PC-3 (cell line): ENCODE data around the gene WWC1. TPM values are rescaled to one million over a fixed set of nuclear protein-coding genes. Genes with fewer than 3 reads are reported as not detected.

Experiments used
- ATAC-seq: fragments of 200-7000 bp; cut with Tn5 transposase; 2 replicates; pipeline ENCODE4 v1.9.1; 2020; ENCODE audit warnings: mild to moderate bottlenecking, moderate library complexity
- BruUV-seq: library from RNA; stranded (reverse); fragments of 400-500 nt; replicated peaks from 2 replicates; lab custom pipeline; 2021; lab: Mats Ljungman, UMichigan
- CTCF ChIA-PET: fragments of 300-600 bp; sonication (Branson Sonifier 250); formaldehyde crosslinking; loops from one replicate; lab custom pipeline; 2022; ENCODE audit warnings: antibody characterized with exemption; lab: Charles Lee
- POLR2A ChIA-PET: fragments of 300-600 bp; sonication (Branson Sonifier 250); formaldehyde crosslinking; loops from one replicate; lab custom pipeline; 2022; ENCODE audit warnings: antibody characterized with exemption; ENCODE audit not compliant: unreplicated experiment; lab: Charles Lee
- DNase-seq: peaks from one replicate; pipeline ENCODE4 v3.0.0-alpha.2; 2015
- H2AFZ ChIP-seq: fragments of 300-600 bp; sonication (generic); 2 replicates; pipeline ENCODE4 v1.6.0; 2016; ENCODE audit warnings: antibody characterized with exemption, low read length
- H3F3A ChIP-seq: fragments of 300-600 bp; sonication (generic); one replicate; pipeline ENCODE4 v1.6.0; 2017; ENCODE audit warnings: antibody characterized with exemption, low read length, control low read depth, mild to moderate bottlenecking; ENCODE audit not compliant: unreplicated experiment
- H3K27ac ChIP-seq: fragments of 300-600 bp; sonication (generic); 2 replicates; pipeline ENCODE4 v1.5.1; 2016; ENCODE audit warnings: mild to moderate bottlenecking, low read length
- H3K27me3 ChIP-seq: fragments of 300-600 bp; sonication (generic); 2 replicates; pipeline ENCODE4 v1.6.1; 2016; ENCODE audit warnings: low read length, mixed read lengths
- H3K36me3 ChIP-seq: fragments of 300-600 bp; sonication (generic); 2 replicates; pipeline ENCODE4 v1.6.1; 2016; ENCODE audit warnings: low read depth, mixed run types, low read length, mixed read lengths
- H3K4me1 ChIP-seq: fragments of 300-600 bp; sonication (generic); 2 replicates; pipeline ENCODE4 v1.5.1; 2016; ENCODE audit warnings: low read length; ENCODE audit not compliant: insufficient read depth
- H3K4me2 ChIP-seq: fragments of 300-600 bp; sonication (generic); 2 replicates; pipeline ENCODE4 v1.6.0; 2016; ENCODE audit warnings: low read length
- H3K4me3 ChIP-seq: fragments of 300-600 bp; sonication (generic); 2 replicates; pipeline ENCODE4 v1.5.1; 2016; ENCODE audit warnings: mild to moderate bottlenecking, low read length, mixed read lengths
- H3K79me2 ChIP-seq: fragments of 300-600 bp; sonication (generic); 2 replicates; pipeline ENCODE4 v1.6.1; 2017; ENCODE audit warnings: low read length, mixed read lengths
- H3K9ac ChIP-seq: fragments of 300-600 bp; sonication (generic); 2 replicates; pipeline ENCODE4 v1.6.0; 2016; ENCODE audit warnings: mild to moderate bottlenecking, low read length
- H3K9me2 ChIP-seq: fragments of 300-600 bp; sonication (generic); replicated peaks from 2 replicates; pipeline ENCODE4 v1.6.1; 2016; ENCODE audit warnings: mixed run types, low read length, mixed read lengths
- H3K9me3 ChIP-seq: fragments of 300-600 bp; sonication (generic); 2 replicates; pipeline ENCODE4 v1.6.1; 2016; ENCODE audit warnings: low read length, mixed read lengths
- H4K20me1 ChIP-seq: fragments of 300-600 bp; sonication (generic); 2 replicates; pipeline ENCODE4 v1.6.1; 2016; ENCODE audit warnings: low read length, mixed read lengths
- CTCF ChIP-seq: fragments of 300-600 bp; sonication (generic); conservative IDR thresholded peaks from 2 replicates; pipeline ENCODE4 v1.5.1; 2017; ENCODE audit warnings: antibody characterized with exemption, low read depth, mild to moderate bottlenecking, low read length
- EZH2 ChIP-seq: fragments of 300-600 bp; sonication (generic); IDR thresholded peaks from one replicate; pipeline ENCODE4 v1.6.1; 2017; ENCODE audit warnings: antibody characterized with exemption, mild to moderate bottlenecking, low read length; ENCODE audit not compliant: unreplicated experiment
- EZH2phosphoT487 ChIP-seq: fragments of 300-600 bp; sonication (generic); IDR thresholded peaks from 2 replicates; pipeline ENCODE4 v1.6.1; 2018; ENCODE audit warnings: mild to moderate bottlenecking, antibody characterized with exemption, low read length, borderline replicate concordance
- intact Hi-C: fragments of 100-400 bp; cut with micrococcal nuclease; formaldehyde crosslinking; loops from 2 replicates; pipeline ENCODE4 v1.9.0; 2023
- total RNA-seq: library from RNA; depleted of rRNA; stranded (reverse); fragments of >200 nt; gene quantifications from 2 replicates; pipeline ENCODE4 v1.2.3, GENCODE V29; 2014

Gene WWC1
- total RNA-seq, 1 experiment from 2014 or later: 31.8 TPM

GRCh38 chr5:168447808-168448207, 156.4 kb downstream of the WWC1 start:
- intact Hi-C loops: no loop called here
- TF ChIP-seq CTCF (no peak), EZH2 (no peak)
- Histone ChIP-seq H4K20me1 (no peaks in the 10 kb centered on the region), H3K79me2 (no peaks in the 10 kb centered on the region), H2AFZ (no peak overlapping the region), H3F3A (no peaks in the 10 kb centered on the region), H3K4me2 (no peak overlapping the region), H3K27ac (no peak overlapping the region), H3K9me3 (no peaks in the 10 kb centered on the region), H3K4me1 (no peaks in the 10 kb centered on the region), H3K9me2 (no peaks in the 10 kb centered on the region), H3K9ac (no peak overlapping the region), H3K27me3 (no peaks in the 10 kb centered on the region), H3K36me3 (peaks cover 13% of the 10 kb centered on the region), H3K4me3 (no peak overlapping the region)
- POLR2A ChIA-PET: no interaction called here
- BruUV-seq: no TSS peak
- ATAC-seq (no peak), DNase-seq (no peak)
- CTCF ChIA-PET: no interaction called here

GRCh38 chr5:168449166-168449565, 157.7 kb downstream of the WWC1 start:
- Histone ChIP-seq H3K79me2 (no peaks in the 10 kb centered on the region), H2AFZ (no peak overlapping the region), H4K20me1 (no peaks in the 10 kb centered on the region), H3K27ac (no peak overlapping the region), H3K4me2 (no peak overlapping the region), H3K4me3 (no peak overlapping the region), H3K27me3 (no peaks in the 10 kb centered on the region), H3K4me1 (no peaks in the 10 kb centered on the region), H3K36me3 (peaks cover 11% of the 10 kb centered on the region), H3F3A (no peaks in the 10 kb centered on the region), H3K9me3 (no peaks in the 10 kb centered on the region), H3K9ac (no peak overlapping the region), H3K9me2 (no peaks in the 10 kb centered on the region)
- BruUV-seq: no TSS peak
- peak; percentile 54 for DNase-seq
- intact Hi-C loops: no loop called here
- ChIA-PET POLR2A (no interaction called here), CTCF (no interaction called here)
- no peak for TF ChIP-seq EZH2phosphoT487
- no peak for TF ChIP-seq CTCF
- no peak for TF ChIP-seq EZH2
- no peak for ATAC-seq

- DNase-seq (no peak), ATAC-seq (no peak)
- no peak overlapping the region for H3K9ac ChIP-seq
- no peaks in the 10 kb centered on the region for H3K4me1 ChIP-seq
- no peak overlapping the region for H2AFZ ChIP-seq
- intact Hi-C loops: no loop called here
- POLR2A ChIA-PET: no interaction called here
- no peak overlapping the region for H3K4me2 ChIP-seq
- H3K27ac ChIP-seq: no peak overlapping the region
- H3K27me3 ChIP-seq: no peaks in the 10 kb centered on the region
- H3K36me3 ChIP-seq: peaks cover 7% of the 10 kb centered on the region
- H3K9me3 ChIP-seq: no peaks in the 10 kb centered on the region
- no peaks in the 10 kb centered on the region for H3K9me2 ChIP-seq
- TF ChIP-seq EZH2 (no peak), CTCF (no peak), EZH2phosphoT487 (no peak)
- H3K79me2 ChIP-seq: no peaks in the 10 kb centered on the region
- H3F3A ChIP-seq: no peaks in the 10 kb centered on the region
- BruUV-seq: no TSS peak
- no peaks in the 10 kb centered on the region for H4K20me1 ChIP-seq
- no peak overlapping the region for H3K4me3 ChIP-seq
- CTCF ChIA-PET: no interaction called here
Measured at GRCh38 chr5:168451565-168451964, 160.1 kb downstream of the WWC1 start.
